Activated gamma-delta T cell treated with anti-CD3 and anti-CD28 coated beads, Interleukin-2, amount 50 U/mL, for 16 hours (primary cell): ENCODE measurements around the gene SUSD3.

Experiments used
- DNase-seq: peaks from one replicate; pipeline ENCODE4 v3.0.0-alpha.2; 2020; ENCODE audit warnings: low read depth

Gene SUSD3

GRCh38 chr9:93030642-93031628, 27.6 kb upstream of the SUSD3 start:
- no peak for DNase-seq

- no peak for DNase-seq
Measured at GRCh38 chr9:93031629-93032430, 26.7 kb upstream of the SUSD3 start.

- DNase-seq: no peak
Measured at GRCh38 chr9:93032545-93032944, 26.0 kb upstream of the SUSD3 start.

- no peak for DNase-seq
Measured at GRCh38 chr9:93033531-93033930, 25.0 kb upstream of the SUSD3 start.

- no peak for DNase-seq
Measured at GRCh38 chr9:93035106-93035660, 23.3 kb upstream of the SUSD3 start.

DNA sequence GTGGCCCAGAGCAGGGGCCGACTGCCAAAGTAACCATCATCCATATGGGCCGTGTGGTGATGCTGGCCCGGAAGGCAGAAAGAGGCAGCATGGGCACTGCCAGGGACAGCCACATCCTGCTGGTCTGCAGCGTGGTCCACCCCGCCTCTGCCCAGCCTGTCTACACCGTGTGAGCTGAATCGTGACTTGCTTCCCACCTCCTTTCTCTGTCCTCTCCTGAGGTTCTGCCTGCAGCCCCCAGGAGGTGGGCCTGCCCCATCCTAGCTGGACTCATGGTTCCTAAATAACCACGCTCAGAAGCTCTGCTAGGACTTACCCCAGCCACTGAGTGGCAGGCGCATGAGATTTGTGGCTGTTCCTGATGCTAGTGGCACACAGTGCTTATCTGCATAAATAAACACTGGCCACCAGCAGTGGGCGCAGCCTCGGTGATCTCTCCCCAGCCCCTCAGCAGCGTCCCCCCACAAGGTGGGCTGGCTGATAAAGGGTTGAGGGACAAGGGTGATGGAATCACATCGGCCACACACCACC, 22.6 kb upstream of the SUSD3 start:
- no peak for DNase-seq

DNA sequence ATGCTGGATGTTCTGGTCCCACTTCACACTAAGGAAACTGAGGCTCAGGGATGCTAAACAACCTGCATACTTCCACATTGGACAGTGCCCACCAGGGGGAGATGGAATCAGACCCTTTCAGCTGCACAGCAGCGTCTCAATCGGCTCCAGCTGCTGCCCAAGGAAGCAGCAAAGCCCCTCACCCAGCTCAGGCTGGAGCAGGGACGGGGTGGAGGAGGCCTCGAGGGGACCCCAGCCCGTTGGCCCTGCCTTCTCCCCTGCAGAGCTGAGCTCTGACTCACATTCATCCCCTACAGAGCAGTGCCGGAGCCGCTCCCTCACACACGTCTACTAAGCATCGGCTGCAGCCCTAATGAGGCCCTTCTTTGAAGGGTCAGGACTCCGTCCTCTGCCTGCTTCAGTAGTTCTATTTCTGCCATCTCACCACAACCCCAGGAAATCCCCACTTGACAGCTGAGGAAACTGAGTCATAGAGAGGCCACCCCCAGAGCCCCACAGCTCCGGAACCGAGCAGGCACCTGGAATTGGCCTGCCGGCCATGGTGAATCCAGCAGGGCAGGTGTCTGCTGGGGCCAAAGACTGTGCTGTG, 21.5 kb upstream of the SUSD3 start:
- DNase-seq: no peak

GRCh38 chr9:93037476-93037971, 21.0 kb upstream of the SUSD3 start:
- no peak for DNase-seq

DNA sequence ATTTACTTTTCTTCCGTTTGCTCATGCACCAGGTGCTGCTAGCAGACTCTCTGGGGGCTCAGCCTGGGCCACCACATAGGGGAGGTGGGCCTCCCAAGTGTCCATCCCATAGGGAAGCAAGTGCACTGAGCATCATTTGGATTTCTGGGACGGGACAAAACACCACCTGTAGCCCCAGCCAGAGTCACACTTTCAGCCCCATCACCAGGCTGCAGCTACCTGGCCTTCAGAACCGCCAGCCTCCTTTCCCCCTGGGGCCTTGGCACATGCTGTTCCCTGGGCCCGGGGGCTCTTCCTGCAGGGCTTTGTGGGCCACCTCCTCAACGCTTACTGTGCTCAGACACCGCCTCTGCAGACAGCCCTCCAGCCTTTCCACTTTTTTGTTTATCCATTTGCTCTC, 19.6 kb upstream of the SUSD3 start:
- DNase-seq: no peak

DNA sequence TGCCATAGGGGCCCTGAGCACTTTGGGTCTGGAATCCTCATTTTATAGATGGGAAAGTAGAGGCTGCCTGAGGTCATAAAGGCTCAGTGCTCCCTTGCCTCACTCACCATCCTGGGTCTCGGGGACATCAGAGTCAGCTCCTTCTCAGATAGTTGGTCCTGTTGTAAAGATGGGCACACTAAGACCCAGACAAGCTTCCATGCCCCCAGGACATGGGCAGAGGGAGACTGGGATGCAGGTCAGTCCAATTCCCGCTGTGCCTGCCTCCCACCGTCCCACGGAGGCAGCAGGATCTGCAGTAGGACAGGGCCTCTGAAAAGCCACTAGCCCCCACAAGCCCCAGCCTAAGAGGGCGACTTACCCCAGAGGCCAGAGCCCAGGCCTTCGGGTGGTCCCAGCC, 19.0 kb upstream of the SUSD3 start:
- DNase-seq: no peak

DNA sequence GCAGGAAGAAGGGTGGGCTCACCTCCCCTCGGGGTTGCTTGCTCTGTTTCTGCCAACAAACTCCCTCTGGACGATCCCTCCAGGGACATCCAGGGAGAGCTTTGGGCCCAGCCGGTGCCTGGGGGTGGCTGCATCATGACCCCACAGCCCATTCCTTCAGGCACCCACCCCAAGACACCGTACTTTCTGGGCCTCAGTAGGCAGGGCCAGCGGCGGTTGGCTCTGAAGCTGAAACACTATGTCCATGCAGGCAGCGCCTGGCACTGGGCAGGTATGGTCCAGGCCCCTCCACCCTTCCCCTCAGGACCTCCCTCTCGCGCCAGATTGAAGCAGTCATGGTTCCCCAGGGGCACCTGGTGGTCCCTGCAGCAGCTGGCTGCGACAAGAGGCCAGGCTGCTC, 18.5 kb upstream of the SUSD3 start:
- DNase-seq: no peak

DNA sequence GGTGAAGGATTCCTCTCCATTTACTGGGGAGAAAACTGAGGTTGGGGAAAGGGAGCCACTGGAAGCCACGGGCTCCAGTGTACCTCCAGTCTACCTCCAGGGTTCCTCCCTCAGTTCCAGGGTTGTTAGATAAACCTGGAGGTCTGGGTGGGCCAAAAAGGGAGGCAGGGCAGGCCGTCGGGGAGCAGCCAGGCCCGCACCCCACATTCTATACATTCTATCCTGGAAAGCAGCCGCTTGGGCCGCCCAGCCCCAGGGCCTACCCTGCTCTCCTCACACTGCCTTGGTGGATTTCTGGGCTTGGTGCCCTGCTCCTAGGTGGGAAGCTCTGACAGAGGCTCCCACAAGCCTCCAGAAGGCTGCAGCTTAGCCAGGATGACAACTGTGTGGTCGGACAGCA, 18.1 kb upstream of the SUSD3 start:
- no peak for DNase-seq

DNA sequence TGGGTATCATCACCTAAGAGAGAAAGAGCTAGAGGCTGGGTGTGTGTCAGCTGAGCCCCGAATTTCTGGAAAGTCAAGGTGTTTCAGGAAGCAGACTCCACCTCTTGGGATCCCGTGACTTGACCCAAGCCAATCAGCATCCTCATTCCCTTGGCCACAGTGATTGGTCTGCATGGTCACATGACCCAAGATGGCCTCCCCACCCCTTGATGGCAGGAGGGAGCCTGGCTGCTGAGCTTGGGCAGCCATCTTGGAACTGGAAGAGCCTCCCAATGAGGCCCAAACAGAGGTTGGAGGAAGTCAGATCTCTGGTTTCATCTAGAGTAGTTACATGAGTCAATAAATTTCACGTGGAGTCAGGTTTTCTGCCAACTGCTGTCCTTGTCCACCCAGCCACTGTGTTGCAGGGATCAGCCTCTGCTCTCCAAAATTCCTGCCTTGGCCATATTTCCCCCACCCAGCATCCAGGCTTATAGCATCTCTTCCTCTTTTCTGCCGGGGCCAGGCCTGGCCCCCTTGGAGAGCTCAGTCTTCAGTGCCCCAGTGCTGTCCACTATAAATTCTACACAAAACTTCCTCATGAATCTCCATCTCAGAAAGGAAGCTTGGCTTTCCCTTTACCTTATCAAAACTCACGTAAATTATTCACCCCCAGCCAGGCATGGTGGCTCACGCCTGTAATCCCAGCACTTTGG, 17.2 kb upstream of the SUSD3 start:
- DNase-seq: no peak

DNA sequence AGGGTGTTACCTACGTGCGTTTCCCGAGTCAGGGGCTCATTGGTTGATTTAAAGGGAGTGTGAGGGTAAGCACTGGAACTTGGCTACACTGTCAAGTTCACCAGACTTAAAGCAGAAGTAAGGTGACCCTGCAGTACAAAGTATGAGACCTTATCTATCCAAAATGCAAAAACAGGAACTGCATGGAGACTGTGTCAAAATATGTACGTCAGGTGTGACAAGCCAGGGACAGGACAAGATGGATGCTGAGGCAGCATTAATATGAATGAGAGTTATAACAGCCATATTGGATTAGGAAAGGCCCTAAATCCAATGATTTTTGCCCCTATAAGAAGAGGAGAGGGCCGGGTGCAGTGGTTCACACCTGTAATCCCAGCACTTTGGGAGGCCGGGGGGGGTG, 15.4 kb upstream of the SUSD3 start:
- DNase-seq: no peak

DNA sequence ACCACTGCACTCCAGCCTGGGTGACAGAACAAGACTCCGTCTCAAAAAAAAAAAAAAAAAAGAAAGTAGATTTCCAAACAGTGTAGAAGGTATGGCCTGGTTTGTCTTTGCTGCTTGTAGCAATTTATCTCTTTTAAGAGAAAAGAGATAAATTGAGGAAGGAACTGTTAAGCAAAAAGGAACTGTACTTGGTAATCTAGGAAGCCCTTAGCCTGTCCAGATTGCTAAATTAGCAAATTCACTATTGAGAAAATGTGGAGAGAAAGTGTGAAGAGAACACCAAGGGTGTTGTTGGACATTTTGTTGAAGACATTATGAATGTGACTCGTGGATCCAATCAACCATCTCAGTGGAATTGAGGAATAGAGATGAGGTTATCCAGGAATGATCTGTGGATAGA, 13.0 kb upstream of the SUSD3 start:
- DNase-seq: no peak

GRCh38 chr9:93048566-93049448, 9.7 kb upstream of the SUSD3 start:
- DNase-seq: no peak

DNA sequence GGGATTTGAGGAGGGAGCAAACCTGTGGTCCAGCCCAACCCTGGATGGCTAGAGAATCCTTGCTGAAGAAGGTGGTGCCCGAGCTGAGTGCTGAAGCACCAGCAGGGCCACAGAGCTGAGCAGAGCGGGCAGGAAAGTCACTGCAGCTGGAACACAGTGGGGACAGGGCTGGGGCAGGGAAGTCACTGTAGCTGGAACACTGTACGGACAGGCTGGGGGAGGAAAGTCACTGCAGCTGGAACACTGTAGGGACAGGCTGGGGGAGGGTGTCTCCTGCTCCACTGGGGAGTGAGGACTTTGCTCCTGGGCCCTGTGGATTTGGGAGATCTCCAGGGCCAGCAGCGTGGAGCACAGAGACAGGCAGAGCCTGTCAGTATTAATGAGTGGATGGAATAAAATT, 9.0 kb upstream of the SUSD3 start:
- DNase-seq: no peak

DNA sequence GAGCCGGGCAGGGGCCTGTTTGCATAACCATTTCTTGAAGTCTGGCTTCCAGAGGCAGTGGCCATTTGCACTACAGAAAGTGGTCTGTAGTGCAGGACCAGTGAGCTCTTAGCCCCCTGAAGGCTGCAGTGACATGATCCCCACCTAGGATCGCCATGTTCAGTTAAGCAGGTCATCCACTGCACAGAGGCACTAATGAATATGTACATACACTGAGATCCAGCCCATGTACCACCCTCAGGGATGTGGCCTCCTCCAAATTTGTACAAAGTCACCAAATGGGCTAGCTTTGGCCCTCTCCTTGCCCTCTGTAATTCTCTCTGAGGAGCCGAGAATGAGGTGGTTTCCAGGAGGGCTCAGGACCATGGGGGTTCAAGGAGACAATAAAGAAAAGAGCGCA, 8.3 kb upstream of the SUSD3 start:
- DNase-seq: no peak

DNA sequence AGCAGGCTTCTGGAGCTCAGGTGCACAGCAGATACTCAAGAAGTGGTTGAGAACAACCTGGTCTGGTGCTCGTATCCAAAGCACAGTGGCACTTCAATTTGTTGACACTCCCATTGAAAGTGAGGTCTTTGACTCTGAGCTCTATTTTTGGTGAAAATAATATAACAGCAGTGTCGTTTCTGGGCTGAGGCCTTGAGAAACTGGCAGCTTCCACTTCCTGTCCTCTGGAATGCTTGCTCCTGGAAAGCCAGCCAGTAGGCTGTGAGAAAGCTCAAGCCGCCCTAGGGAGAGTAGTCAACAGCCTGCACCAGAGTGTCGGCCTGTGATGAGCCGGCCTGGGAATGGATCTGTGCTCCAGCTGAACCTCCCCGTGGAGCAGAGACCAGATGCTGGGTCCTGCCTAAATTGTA, 6.8 kb upstream of the SUSD3 start:
- DNase-seq: no peak

- DNase-seq: no peak
Measured at GRCh38 chr9:93052791-93053540, 5.5 kb upstream of the SUSD3 start.
